ENCODE data around the gene RHOC. TPM values are rescaled to one million over a fixed set of nuclear protein-coding genes. Genes with fewer than 3 reads are reported as not detected.

Gene RHOC
- total and polyA plus RNA-seq, 2 experiments from 2014 or later, result 257 to 358 TPM

DNA sequence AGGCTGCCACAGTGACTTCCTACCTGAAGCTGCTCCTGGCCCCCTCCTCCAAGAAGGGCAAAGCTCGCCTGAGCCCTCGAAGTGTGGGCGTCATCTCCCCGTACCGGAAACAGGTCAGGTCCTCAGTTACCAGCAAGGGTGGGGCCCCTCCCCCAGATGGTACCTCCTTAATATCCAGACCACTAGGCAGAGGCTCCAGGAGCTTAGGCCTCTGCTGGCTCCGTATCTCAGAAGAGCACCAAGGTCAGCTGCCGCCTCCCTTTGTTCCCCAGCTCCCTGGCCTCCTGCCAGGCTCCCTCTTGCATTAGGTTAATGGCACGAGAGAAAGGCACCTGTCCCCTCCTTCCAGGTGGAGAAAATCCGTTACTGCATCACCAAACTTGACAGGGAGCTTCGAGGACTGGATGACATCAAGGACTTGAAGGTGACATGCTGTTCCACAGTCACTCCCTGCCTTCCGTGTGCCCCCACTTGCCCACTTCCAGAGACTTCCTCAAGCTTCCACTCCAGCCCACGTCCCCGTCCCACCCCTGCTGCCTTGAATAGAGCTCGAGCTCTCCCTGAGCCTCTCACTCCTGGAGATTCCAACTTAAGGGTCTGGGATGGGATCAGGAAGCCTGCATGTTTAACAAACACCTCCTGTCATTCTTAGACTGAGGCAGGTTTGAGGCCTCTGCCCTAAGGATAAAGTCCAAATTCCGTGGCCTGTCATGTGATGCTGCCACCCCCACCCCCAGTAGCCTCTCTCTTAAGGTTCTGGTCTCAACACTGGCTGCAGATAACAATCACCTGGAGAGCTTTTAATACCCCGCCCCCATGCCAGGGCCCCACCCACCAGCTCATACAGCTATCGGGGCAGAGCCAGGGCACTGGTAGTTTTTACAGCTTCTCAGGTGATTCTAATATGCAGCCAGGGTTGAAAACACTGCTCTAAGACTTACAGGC lies 8.3 kb downstream of the RHOC start:
- Histone ChIP-seq H3K27me3 (no peaks in the 10 kb centered on the region), H3K36me3 (peaks cover 23% of the 10 kb centered on the region), H3K27ac (peak overlapping the region; percentile 91), H3K9me3 (ENCODE audit: low read depth) (no peaks in the 10 kb centered on the region), H3K4me3 (no peak overlapping the region), H3K4me1 (ENCODE audit: low read depth) (peaks cover 36% of the 10 kb centered on the region)
- DNase-seq (ENCODE audit: low read depth in 1 of 2, low spot score in 1 of 2), result peak in 1 of 2 donors; percentile 60
- TF ChIP-seq, protein P1, sequence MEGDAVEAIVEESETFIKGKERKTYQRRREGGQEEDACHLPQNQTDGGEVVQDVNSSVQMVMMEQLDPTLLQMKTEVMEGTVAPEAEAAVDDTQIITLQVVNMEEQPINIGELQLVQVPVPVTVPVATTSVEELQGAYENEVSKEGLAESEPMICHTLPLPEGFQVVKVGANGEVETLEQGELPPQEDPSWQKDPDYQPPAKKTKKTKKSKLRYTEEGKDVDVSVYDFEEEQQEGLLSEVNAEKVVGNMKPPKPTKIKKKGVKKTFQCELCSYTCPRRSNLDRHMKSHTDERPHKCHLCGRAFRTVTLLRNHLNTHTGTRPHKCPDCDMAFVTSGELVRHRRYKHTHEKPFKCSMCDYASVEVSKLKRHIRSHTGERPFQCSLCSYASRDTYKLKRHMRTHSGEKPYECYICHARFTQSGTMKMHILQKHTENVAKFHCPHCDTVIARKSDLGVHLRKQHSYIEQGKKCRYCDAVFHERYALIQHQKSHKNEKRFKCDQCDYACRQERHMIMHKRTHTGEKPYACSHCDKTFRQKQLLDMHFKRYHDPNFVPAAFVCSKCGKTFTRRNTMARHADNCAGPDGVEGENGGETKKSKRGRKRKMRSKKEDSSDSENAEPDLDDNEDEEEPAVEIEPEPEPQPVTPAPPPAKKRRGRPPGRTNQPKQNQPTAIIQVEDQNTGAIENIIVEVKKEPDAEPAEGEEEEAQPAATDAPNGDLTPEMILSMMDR (IDR thresholded peaks at IDR 0.05; ENCODE audit: low read depth, low read length), result no peak

DNA sequence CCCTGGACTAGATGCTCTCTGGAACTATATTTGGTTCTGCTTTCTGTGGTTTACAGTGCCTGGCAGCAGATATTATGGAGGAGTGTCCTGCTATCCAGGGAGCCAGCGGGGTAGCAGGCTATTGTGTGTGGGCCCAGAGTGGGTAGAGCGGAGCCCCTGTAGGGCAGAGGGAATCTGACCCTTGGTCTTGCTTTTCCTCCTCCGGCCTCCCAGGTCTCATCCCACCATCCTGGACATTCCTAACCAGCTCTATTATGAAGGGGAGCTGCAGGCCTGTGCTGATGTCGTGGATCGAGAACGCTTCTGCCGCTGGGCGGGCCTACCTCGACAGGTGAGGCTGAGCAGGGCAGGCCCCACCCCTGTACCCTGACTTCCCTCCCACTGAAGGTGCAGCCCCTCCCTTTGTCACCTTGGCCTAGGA lies 9.1 kb downstream of the RHOC start:
- Histone ChIP-seq H3K9me3 (ENCODE audit: low read depth) (no peaks in the 10 kb centered on the region), H3K4me1 (ENCODE audit: low read depth) (peaks cover 36% of the 10 kb centered on the region), H3K4me3 (no peak overlapping the region), H3K27me3 (no peaks in the 10 kb centered on the region), H3K27ac (peak overlapping the region; percentile 91), H3K36me3 (peaks cover 26% of the 10 kb centered on the region)
- TF ChIP-seq, protein P1 (IDR thresholded peaks at IDR 0.05; ENCODE audit: low read depth, low read length), result no peak
- DNase-seq (ENCODE audit: low read depth in 1 of 2, low spot score in 1 of 2), result no peak

DNA sequence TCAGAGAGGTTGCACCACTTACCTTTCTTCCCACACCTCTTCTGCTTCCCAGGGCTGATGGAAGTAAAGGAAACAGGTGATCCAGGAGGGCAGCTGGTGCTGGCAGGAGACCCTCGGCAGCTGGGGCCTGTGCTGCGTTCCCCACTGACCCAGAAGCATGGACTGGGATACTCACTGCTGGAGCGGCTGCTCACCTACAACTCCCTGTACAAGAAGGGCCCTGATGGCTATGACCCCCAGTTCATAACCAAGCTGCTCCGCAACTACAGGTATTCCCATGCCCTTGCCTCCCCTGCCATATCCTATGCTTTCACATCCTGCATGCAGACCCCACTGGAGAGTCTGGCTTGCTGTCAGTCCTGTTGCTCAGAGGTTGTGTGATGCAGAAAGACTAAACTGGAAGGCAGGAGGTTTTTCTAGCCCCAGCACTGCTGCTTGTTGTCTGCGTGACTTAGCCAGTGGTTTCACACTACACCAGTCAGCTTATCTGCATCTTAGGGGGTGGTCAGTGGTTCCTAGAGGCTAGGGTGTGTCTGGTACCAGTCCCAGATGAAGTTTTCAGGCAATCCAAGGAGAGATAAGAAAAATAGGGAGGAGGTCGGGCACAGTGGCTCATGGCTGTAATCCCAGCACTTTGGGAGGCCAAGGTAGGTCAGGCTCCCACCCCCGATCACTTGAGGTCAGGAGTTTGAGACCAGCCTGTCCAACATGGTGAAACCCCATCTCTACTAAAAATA lies 10.2 kb downstream of the RHOC start:
- Histone ChIP-seq H3K27me3 (no peaks in the 10 kb centered on the region), H3K36me3 (peaks cover 37% of the 10 kb centered on the region)
- TF ChIP-seq, protein P1 (IDR thresholded peaks at IDR 0.05; ENCODE audit: low read depth, low read length), result no peak

DNA sequence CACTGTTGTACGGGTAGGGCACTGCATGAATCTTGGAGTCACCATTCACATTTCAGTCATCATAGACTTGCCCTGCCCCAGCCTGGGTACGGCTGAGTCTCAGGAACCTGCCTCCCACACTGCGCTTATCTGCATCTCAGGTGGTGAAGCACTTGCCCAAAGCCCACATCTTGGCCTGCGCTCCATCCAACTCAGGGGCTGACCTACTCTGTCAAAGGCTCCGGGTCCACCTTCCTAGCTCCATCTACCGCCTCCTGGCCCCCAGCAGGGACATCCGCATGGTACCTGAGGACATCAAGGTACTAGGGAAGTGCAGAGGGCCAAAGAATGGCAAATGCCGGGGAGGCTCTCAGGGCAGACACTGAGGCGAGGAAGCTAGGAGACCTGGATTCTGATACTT lies 11.7 kb downstream of the RHOC start:
- DNase-seq (ENCODE audit: low read depth in 1 of 2, low spot score in 1 of 2), result no peak
- Histone ChIP-seq H3K36me3 (peaks cover 43% of the 10 kb centered on the region), H3K9me3 (ENCODE audit: low read depth) (no peaks in the 10 kb centered on the region), H3K27ac (no peak overlapping the region), H3K4me3 (no peak overlapping the region), H3K27me3 (no peaks in the 10 kb centered on the region), H3K4me1 (ENCODE audit: low read depth) (peaks cover 26% of the 10 kb centered on the region)
- TF ChIP-seq, protein P1 (IDR thresholded peaks at IDR 0.05; ENCODE audit: low read depth, low read length), result no peak

More for the DNA sequence above, 10.2 kb downstream of the RHOC start:
- peaks cover 36% of the 10 kb centered on the region for H3K4me1 ChIP-seq (ENCODE audit: low read depth)
- H3K27ac ChIP-seq, result peak overlapping the region; percentile 91
- DNase-seq (ENCODE audit: low read depth in 1 of 2, low spot score in 1 of 2), result no peak
- H3K9me3 ChIP-seq (ENCODE audit: low read depth), result no peaks in the 10 kb centered on the region
- H3K4me3 ChIP-seq, result no peak overlapping the region

DNA sequence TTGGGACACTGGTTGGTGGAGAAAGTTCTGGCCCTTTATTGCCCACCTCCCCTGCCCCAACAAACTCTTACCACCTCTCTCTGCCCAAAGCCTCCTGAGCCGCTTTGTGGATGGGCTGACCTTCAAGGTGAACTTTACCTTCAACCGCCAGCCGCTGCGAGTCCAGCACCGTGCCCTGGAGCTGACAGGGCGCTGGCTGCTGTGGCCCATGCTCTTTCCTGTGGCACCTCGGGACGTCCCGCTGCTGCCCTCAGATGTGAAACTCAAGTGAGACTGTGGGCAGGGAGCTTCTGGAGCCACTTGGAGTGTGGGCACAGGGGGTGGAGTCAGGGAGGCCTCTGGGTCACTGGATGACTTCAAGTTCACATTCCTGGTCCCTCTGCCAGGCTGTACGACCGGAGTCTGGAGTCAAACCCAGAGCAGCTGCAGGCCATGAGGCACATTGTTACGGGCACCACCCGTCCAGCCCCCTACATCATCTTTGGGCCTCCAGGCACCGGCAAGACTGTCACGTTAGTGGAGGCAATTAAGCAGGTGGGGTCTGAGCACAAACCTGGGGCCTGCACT lies 12.5 kb downstream of the RHOC start:
- H3K4me3 ChIP-seq, result no peak overlapping the region
- TF ChIP-seq, protein P1 (IDR thresholded peaks at IDR 0.05; ENCODE audit: low read depth, low read length), result no peak
- DNase-seq (ENCODE audit: low read depth in 1 of 2, low spot score in 1 of 2), result no peak
- H3K36me3 ChIP-seq, result peaks cover 43% of the 10 kb centered on the region
- H3K27ac ChIP-seq, result no peak overlapping the region
- H3K9me3 ChIP-seq (ENCODE audit: low read depth), result no peaks in the 10 kb centered on the region
- H3K27me3 ChIP-seq, result no peaks in the 10 kb centered on the region
- H3K4me1 ChIP-seq (ENCODE audit: low read depth), result peaks cover 18% of the 10 kb centered on the region

Data from cardiac muscle cell (in vitro differentiated cells and primary cell).